ENCODE measurements around the gene ECI2.

The ECI2 gene

DNA sequence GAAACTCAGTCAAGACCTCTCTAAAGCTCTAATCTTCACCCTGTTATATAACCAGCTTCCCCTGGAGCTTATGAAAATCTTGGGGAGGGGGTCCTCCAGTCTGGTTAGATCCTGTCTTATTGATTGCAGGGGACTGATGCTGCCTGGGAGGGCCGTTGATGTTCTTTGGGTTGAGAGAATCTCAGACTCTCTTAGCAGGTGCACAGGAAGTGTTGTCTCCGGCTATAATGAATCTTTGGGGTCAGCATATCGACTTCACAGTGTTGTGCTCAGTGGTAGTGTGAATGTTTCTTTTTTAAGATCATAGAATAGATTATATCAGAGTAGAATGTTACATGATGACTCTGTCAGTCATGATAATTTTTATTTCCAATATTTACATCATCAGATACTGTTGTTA, 2.8 kb upstream of the ECI2 start:
- TF ChIP-seq EZH2 (IDR thresholded peaks at IDR 0.05; ENCODE audit: borderline replicate concordance, low read length) (no peak), CTCF (IDR thresholded peaks at IDR 0.05; ENCODE audit: low read length) (no peak)
- Histone ChIP-seq H3K4me3 (ENCODE audit: low read depth, low read length, poor library complexity, severe bottlenecking) (no peak overlapping the region), H3K4me1 (ENCODE audit: insufficient read depth, low read length, severe bottlenecking) (peaks cover 21% of the 10 kb centered on the region), H3K27ac (ENCODE audit: low read depth, low read length, poor library complexity, severe bottlenecking) (no peak overlapping the region), H2AFZ (ENCODE audit: low read length) (no peak overlapping the region), H3K4me2 (ENCODE audit: low read length) (no peak overlapping the region), H3K36me3 (ENCODE audit: insufficient read depth, low read length) (no peaks in the 10 kb centered on the region), H3K9me2 (ENCODE audit: low read depth, low read length) (no peaks in the 10 kb centered on the region), H3K27me3 (ENCODE audit: insufficient read depth, low read length) (no peaks in the 10 kb centered on the region), H3K9me3 (ENCODE audit: low read length) (no peaks in the 10 kb centered on the region), H3K9ac (ENCODE audit: low read length) (no peak overlapping the region), H3K79me2 (ENCODE audit: insufficient read depth, low read length) (no peaks in the 10 kb centered on the region), H3F3A (ENCODE audit: insufficient read depth, low read length) (0 out of 2 replicates have a peak, but pooled peaks cover 3% of the 10 kb centered on the region), H4K20me1 (ENCODE audit: insufficient read depth, low read length) (no peaks in the 10 kb centered on the region)

DNA sequence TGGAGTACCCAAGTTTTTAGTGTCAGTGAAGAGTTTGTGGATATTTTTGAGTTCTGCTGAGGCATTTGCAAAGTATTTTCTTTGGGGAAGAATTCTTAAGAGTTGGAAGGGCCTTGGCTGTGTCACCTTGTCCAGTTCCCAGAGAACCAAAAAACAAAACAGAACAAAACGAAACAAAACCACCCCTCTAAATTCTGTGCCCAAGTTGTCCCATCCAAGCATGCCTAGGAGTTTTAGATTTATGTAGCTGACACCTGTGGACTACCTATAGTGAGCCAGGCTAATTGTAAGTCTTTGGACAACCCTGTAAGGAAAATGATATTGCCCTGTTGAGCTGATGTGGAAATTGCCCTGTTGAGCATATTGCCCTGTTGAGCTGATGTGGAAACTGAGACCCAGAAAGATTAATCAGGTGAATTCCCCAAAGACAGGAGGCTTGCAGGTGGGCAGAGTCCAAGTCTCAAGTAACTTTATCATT, 1.0 kb upstream of the ECI2 start:
- no peak overlapping the region for H3K27ac ChIP-seq (ENCODE audit: low read depth, low read length, poor library complexity, severe bottlenecking)

DNA sequence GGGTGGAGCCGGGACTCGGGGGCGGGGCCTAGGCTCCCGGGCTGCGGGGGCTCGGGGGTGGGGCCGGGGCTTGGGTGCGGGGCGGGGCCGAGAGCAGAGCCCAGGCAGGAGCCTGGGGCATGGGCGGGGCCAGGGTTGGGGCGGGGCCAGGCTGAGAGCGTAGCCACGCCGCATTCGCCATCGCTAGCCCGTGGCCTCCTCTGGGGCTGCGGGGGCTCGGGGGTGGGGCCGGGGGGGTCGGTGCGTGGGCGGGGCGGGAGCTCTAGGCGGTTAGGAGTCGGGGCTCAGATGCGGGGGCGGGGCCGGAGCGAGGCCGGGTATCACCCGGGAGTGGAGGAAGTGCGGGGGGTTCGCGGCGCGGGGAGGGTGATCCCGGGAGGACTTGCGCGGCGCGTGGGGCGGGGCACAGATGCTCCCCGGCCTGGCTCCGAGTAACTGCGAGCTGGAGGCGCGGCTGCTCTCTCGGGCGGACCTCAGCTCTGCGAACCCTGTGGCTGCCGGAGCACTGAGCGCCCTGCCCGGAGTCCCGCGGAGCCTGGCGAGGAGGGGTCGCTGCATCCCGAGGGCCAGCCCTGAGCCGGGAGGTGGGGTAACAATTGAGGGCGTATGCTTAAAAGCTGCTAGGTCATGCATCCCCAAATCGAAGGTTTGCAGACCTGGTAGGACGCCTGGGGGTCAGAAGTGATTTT, 434 bp upstream of the ECI2 start:
- H3K9me3 ChIP-seq (ENCODE audit: low read length) = peaks cover 2% of the 10 kb centered on the region; the same call in 1 of the 2 replicates
- peak overlapping the region; percentile 97 for H2AFZ ChIP-seq (ENCODE audit: low read length)
- TF ChIP-seq EZH2 (IDR thresholded peaks at IDR 0.05; ENCODE audit: borderline replicate concordance, low read length) (no peak), CTCF (IDR thresholded peaks at IDR 0.05; ENCODE audit: low read length) (no peak)
- no peak overlapping the region for H3K27ac ChIP-seq (ENCODE audit: low read depth, low read length, poor library complexity, severe bottlenecking)
- 0 out of 2 replicates have a peak, but pooled peaks cover 3% of the 10 kb centered on the region for H3F3A ChIP-seq (ENCODE audit: insufficient read depth, low read length)
- no peaks in the 10 kb centered on the region for H3K79me2 ChIP-seq (ENCODE audit: insufficient read depth, low read length)
- no peaks in the 10 kb centered on the region for H4K20me1 ChIP-seq (ENCODE audit: insufficient read depth, low read length)
- peak overlapping the region; percentile 81 for H3K4me3 ChIP-seq (ENCODE audit: low read depth, low read length, poor library complexity, severe bottlenecking)
- H3K27me3 ChIP-seq (ENCODE audit: insufficient read depth, low read length) = no peaks in the 10 kb centered on the region
- no peaks in the 10 kb centered on the region for H3K9me2 ChIP-seq (ENCODE audit: low read depth, low read length)
- H3K36me3 ChIP-seq (ENCODE audit: insufficient read depth, low read length) = peaks cover 14% of the 10 kb centered on the region
- peaks cover 21% of the 10 kb centered on the region for H3K4me1 ChIP-seq (ENCODE audit: insufficient read depth, low read length, severe bottlenecking)
- H3K4me2 ChIP-seq (ENCODE audit: low read length) = peak overlapping the region; percentile 99
- H3K9ac ChIP-seq (ENCODE audit: low read length) = peak overlapping the region; percentile 79

More for the DNA sequence above, 1.0 kb upstream of the ECI2 start:
- H3K9me3 ChIP-seq (ENCODE audit: low read length) = no peaks in the 10 kb centered on the region
- no peaks in the 10 kb centered on the region for H3K79me2 ChIP-seq (ENCODE audit: insufficient read depth, low read length)
- no peaks in the 10 kb centered on the region for H3K27me3 ChIP-seq (ENCODE audit: insufficient read depth, low read length)
- TF ChIP-seq CTCF (IDR thresholded peaks at IDR 0.05; ENCODE audit: low read length) = no peak
- no peak for TF ChIP-seq EZH2 (IDR thresholded peaks at IDR 0.05; ENCODE audit: borderline replicate concordance, low read length)
- peak overlapping the region; percentile 99 for H3K4me2 ChIP-seq (ENCODE audit: low read length)
- H3K9me2 ChIP-seq (ENCODE audit: low read depth, low read length) = no peaks in the 10 kb centered on the region
- H3K4me3 ChIP-seq (ENCODE audit: low read depth, low read length, poor library complexity, severe bottlenecking) = peak overlapping the region; percentile 81
- no peaks in the 10 kb centered on the region for H4K20me1 ChIP-seq (ENCODE audit: insufficient read depth, low read length)
- H3F3A ChIP-seq (ENCODE audit: insufficient read depth, low read length) = 0 out of 2 replicates have a peak, but pooled peaks cover 3% of the 10 kb centered on the region
- peaks cover 21% of the 10 kb centered on the region for H3K4me1 ChIP-seq (ENCODE audit: insufficient read depth, low read length, severe bottlenecking)
- peak overlapping the region; percentile 79 for H3K9ac ChIP-seq (ENCODE audit: low read length)
- peak overlapping the region; percentile 97 for H2AFZ ChIP-seq (ENCODE audit: low read length)
- peaks cover 10% of the 10 kb centered on the region for H3K36me3 ChIP-seq (ENCODE audit: insufficient read depth, low read length)

Data from OCI-LY1 (cell line).